CD1c-positive myeloid dendritic cell (primary cell): ENCODE data around the gene NMRK1.

Source experiments
- DNase-seq: peaks from one replicate; pipeline ENCODE4 v3.0.0-alpha.2; 2016; ENCODE audit errors: extremely low spot score

NMRK1 gene

DNA sequence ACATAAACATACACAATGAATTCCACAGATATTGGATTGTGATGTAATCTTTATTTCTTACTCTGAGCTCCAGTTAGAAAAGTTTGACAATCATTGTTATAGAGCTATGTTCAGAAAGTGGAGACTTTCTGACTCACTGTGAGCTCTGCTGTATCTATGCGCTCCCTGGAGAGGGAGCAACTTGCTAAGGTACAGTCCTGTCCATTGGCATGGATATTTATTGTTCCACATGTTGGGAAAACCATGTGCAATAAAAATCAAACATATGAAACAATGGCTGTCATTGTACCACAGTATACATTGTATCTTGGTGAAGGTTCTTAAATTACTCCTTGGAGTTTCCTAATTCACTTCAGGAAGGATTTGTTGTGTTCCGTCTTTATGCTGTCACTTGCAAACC, 26.8 kb downstream of the NMRK1 start:
- no peak for DNase-seq

DNA sequence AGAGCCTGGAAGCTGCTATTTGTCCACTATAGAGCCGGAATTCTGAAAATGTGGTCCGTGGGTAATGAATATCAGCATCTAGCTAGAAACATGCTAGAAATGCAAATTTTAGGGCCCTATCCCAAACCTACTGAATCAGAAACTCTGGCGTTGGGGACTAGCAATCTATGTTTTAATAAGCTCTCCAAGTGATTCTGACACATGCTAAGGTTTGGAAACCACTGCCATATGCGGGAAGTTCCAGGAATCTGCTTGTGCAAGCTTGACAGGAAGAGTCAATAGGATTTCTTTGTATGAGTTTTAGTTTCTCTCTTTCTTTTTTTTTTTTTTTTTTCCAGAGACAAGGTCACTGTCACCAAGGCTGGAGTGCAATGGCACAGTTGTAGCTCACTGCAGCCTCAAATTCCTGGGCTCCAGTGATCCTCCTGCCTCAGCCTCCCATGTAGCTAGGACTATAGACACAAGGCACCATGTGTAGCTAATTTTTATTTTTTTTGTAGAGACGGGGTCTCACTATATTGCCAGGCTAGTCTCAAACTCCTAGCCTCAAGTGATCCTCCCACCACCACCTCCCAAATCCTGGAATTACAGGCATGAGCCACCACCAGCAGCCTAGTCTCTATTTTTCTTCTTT, 33.5 kb downstream of the NMRK1 start:
- no peak for DNase-seq

DNA sequence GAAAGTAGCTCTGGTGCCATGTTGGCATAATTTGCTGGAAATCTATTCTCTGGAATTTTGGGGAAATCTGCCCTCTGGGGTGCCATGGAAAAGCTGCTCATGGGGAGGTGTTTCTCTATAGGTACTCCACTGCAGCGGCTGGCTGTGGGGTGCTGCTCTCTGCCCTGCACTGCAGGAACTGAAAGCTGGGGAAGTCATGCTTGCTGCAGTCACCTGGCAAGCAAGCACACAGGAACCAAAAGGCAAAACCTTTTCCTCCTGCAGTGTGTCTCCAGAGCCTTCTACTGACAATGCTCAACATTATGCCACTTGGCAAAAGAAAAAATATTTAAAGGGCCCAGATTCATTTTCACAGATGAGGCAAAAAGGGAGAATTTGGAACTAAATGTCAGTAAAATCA, 34.1 kb downstream of the NMRK1 start:
- DNase-seq: no peak

DNA sequence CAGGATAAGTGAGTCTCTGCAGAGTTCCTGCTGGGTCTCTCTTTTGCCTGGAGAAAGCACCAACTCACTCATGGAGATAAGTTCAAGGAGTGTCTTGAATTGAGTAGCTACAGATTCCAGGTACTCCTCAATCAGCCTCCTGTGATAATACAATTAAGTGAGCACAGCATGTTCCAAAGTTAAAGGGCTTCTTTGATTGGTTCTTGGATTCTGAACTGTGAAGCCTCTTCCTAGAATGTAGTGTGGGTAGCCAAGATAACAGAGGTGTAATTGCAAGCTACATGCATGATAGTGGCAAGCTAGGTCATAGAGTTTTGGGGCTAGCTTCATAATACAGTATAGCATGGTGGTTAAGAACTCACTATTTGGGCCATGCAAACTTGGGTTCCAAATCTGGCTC, 36.7 kb downstream of the NMRK1 start:
- no peak for DNase-seq

DNA sequence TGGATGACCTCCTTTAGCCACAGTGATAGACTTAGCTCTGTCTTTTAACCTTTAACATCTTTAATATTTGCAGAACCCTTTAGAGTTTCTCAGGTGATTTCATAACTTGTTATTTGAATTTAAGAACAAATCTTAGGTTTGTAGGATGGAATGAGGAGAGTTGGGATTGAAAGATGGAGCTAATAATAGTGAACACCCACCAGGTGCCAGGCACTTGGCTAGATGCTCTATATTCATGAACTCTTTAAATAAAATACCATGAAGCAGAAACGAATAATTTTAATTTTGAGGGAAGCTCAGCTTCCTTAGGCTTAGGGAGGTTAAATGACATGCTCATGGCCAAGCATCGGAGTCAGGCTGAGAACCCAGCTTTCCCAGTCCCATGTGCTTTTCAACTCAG, 40.4 kb downstream of the NMRK1 start:
- DNase-seq: no peak

DNA sequence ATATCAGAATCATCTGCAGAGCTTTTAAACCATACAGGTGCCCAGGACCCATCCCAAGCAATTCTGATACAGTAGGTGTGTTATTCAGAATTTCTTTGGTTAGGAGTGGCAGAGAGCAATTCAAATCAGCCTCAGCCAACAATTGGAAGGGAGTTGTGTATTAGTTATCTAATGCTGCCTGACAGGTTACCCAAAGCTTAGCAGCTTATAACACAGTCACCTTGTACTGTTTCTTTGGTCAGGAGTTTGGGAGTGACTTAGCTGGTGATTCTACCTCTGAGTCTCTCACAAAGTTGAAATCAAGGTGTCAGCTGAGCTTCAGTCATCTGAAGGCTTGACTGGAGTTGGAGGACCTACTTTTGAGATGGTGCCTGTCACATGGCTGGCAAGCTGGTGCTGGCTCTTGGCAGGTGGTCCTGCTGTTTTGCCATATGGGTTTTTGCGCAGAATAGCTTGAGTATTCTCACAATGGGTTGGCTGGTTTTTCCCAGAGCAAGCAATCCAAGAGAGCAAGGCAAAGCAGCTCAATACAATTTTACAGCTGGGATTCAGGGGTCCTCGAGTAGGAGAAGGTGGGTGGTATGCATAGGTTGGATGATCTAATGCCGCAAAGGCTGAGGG, 41.1 kb downstream of the NMRK1 start:
- DNase-seq: no peak

DNA sequence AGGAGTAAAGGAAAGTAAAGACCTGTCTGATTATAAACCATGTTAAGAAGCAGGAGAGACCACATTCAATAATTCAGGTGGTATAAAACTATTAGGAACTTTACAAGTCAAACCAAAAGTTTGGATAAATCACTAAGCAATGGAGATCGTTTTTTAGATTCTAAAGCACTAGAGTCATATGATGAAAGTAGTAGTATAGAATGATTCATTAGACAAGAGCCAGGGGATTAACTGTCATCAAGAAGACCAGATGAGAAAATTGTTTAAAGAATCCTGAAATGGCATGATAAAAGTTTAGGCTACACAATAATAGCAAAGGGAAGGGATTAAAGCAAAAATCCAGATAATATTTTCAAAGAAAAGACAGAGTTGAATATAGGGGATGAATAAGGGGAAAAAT, 46.9 kb downstream of the NMRK1 start:
- no peak for DNase-seq

DNA sequence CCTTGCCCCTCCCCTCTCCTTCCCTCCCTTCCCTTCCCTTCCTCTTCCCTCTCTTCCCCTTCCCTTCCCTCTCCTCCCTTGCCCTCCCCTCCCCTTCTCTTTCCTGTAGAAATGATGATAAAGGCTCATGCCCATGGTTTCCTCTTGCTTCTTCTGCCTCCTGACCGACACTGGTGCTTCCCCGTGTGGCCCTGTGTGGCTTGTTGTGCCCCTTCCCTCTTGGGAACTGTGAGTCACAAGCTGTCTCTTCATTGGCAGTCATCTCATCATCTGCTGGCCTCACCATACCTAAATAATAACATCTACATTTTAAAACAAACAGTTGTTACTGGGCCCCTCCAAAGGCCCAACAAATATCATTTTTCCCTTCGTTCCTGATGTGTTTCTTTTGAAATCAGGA, 48.2 kb downstream of the NMRK1 start:
- no peak for DNase-seq

DNA sequence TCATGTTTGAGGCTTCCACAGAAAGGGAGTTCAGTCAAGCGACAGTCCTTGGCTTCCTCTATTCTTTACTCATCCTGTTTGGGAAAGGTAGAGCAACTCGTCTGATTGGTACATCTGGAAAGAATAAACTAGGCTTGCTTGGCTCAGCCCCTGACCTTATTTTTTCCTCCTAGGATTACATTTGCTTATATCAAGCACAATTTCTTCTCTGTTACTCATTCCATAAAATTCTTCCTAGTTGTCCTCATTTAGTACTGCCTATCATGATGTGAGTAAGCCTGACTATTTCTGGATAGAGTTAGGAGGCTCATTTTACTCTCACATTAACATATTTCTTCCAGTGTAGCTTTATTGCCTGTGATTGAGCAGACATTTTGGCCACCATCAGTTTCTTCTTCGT, 48.9 kb downstream of the NMRK1 start:
- no peak for DNase-seq

DNA sequence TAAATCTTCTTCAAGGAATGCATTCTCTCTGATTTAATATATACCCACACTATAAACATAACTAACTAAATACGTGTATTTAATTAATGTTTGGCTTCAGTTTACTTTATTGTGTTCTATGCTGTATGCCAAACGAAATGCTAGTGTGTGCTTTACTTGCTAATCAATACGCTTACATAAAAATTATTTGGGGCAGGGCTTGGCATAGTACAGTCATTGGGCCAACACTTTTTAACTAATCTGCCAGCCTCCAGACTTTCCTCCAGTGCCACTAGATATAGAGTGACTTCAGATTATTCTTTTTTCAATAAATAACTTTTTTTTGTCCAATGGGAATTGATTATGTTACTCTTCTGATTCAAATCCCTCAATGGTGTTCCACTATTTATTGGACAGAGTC, 51.2 kb downstream of the NMRK1 start:
- DNase-seq: no peak

DNA sequence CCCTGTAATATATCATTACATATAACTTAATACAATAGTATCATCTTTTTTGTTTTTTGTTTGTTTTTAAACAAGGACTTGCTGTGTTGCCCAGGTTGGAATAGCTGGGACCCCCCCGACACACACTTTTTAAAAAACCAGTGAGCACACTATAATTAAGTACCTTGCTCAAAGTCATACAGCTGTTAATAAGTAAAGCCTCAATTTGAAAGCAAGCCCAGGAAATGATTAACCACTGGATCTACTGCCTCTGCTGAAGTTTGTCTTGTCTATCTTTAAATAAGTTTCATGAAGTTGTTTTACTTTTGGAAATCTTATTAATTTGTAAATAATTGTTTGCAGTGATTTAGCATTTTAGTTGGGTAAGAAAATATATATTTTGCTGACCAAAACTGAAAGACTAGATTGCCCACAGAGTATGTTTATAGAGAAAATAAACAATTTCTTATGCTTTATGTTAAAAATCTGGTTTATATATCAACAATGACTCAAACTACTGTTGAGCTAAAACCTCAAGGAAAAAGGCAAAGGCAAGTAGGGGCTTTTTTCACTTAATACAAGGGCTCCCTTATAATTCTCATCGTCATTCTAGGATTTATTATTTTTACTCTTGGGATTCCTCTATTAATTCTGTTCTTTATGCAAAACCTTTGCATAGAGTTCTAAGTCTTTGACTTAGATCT, 54.0 kb downstream of the NMRK1 start:
- no peak for DNase-seq

DNA sequence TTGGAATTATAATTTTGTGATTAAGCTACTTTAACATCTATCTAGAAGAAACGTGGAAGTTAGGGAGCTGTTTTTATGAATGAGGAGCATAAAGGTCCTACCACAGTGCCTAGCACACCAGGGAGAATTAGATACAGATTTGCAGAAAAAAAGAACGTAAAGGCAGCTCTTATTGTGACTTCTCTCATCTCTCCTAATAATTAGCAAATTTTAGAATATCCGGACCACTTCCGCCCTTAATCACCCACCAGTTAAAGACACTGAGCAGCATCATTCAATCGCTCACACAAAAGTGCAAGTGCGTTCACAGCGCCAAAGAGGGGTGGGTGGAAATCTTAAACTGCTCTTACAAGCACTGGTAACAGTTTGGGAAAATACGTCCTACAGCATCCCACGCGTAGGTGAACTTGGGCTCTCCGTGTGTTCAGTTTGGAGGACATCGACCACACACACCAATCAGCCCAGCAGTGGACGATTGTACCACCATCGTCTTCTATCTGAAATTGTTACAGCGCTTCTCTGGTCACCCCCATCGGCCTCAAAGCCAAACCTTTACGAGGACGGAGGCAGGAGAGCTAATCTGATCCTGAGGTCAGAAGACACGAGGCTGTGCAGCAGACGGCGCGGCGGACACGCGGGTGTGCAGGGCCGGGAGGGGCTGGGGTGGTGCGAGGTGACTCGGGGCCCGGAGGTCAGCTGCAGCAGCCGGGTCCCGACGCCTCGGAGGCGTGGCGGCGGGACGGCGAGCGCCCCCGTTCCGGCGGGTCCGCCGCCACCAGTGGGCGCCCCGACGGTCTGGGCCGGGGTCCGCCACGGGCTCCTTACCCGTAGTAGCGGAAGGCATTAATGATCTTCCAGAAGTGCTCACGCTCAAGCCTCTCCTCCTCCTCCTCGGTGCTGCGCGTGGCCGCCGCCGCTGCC, 60.5 kb downstream of the NMRK1 start:
- peak; percentile 60 for DNase-seq

DNA sequence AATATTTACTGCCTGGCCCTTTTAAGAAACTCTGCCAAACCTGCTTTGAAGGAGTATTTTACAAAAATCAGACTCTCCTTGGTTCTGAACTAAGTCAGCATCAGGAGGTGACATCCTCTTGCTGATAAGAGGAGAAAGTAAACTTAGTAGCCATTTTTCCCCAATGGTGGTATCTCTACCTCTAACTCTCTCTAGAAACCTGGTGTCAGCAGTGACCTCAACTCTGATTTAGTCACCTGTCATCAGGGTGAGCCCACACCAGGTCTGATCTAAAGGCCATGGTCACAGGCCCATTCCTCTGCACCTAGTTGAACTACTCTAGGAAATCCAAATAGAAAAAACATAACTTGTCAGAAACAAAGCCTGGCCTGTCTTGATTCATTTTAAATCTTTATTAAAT, 64.1 kb downstream of the NMRK1 start:
- no peak for DNase-seq

DNA sequence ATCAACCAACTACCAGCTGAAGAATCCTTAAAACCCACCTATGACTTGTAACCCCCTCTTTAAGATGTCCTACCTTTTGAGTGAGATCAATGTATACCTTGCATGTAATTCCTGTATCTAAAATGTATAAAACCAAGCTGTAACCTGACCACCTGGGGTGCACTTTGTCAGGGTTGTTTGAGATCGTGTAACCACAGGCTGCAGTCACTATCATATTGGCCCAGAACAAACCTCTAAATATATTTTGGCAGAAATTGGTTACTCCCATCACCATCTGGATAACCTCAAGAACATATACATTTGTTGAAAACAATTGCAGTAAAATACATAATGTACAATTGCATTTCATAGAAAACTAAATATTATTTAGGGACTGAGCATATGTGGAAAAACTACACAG, 68.3 kb downstream of the NMRK1 start:
- DNase-seq: no peak

DNA sequence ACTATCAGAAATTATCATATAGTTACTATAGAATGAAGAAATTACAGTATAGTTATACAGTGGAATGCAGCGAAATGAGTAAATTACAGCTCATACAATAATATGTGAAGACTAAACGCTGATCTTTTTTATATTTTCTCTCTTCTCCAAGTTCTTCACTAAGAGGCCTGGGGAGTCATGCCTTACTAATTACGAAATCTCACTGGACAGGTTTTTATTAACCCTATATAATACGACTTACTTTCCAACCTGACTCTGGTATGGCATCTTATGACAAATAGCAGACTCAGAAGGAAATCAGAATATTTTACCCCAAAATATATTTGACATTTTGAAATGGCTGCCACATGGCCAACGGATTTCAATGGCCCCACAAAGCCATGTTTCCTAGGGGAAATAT, 68.9 kb downstream of the NMRK1 start:
- DNase-seq: no peak

DNA sequence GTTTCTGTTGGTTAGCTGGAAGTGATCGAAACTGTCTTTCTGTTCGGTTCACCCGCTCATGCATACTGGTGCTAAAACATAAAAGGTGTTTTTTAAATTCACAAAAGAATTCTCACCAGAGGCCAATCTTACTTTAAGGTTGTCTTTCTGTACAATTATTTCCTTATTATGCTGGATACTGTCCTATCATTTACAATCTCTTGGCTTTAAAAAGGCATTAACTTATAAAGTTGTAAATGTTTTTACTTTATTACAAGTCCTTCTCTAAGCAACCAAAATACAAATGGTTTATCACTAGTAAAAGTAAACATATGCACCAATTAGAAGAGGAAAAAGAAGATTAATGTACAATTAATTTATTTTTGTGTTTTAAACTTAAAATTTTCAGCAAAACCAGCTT, 70.6 kb downstream of the NMRK1 start:
- DNase-seq: no peak

DNA sequence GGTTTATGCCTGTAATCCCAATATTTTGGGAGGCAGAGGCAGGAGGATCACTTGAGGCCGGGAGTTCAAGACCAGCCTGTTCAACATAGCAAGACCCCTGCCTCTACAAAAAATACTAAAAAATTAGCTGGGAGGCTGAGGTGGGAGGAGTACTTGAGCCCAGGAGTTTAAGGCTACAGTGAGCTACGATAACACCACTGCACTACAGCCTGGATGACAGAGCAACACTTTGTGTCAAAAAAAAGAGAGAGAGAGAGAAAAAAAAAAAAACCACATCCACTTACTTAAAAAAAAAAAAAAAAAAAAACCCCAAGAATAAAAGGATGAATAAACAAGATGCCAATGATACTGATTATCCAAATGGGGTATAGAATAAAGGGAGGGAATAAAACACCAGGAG, 74.2 kb downstream of the NMRK1 start:
- no peak for DNase-seq
